Fibroblast of lung (primary cell): Measurements from ENCODE around the gene DLG2. TPM values are rescaled to one million over a fixed set of nuclear protein-coding genes. Genes with fewer than 3 reads are reported as not detected.
A peak's percentile ranks its signal among the peaks of the same experiment; 100 is the strongest.

Experiments
- DNase-seq, 2 donors: peaks; one replicate each; pipeline versions ENCODE4 v3.0.0 to v3.0.0-alpha.2; 2010; ENCODE audit warnings: low read depth in 2 of 2
- H2AFZ ChIP-seq: 2 replicates; pipeline ENCODE4 v1.5.1; 2012; ENCODE audit warnings: low read length, control low read depth, inconsistent platforms
- H3K27ac ChIP-seq: 2 replicates; pipeline ENCODE4 v1.5.1; 2011; ENCODE audit warnings: low read length, control low read depth; ENCODE audit not compliant: insufficient read depth
- H3K27me3 ChIP-seq: 2 replicates; pipeline ENCODE4 v1.5.1; 2011; ENCODE audit warnings: mild to moderate bottlenecking, low read length; ENCODE audit not compliant: control insufficient read depth, insufficient read depth
- H3K36me3 ChIP-seq: 2 replicates; pipeline ENCODE4 v1.5.1; 2011; ENCODE audit warnings: low read length; ENCODE audit not compliant: control insufficient read depth, insufficient read depth
- H3K4me1 ChIP-seq: 2 replicates; pipeline ENCODE4 v1.5.1; 2011; ENCODE audit warnings: low read length; ENCODE audit not compliant: control insufficient read depth, insufficient read depth; ENCODE audit errors: extremely low read depth
- H3K4me2 ChIP-seq: 2 replicates; pipeline ENCODE4 v1.5.1; 2011; ENCODE audit warnings: low read length, control low read depth; ENCODE audit not compliant: insufficient read depth; ENCODE audit errors: extremely low read depth
- H3K4me3 ChIP-seq, 4 experiments: fragments of 200-600 bp in 1 of 4; sonication (generic) in 1 of 4; replicated peaks in 1 of 4; 2 replicates each; pipeline ENCODE4 v1.5.1; 2011 to 2016; ENCODE audit warnings: low read length in 4 of 4, low read depth in 3 of 4, mild to moderate bottlenecking in 3 of 4, control low read depth in 2 of 4, inconsistent platforms in 1 of 4, mixed read lengths in 1 of 4; ENCODE audit not compliant: insufficient read depth in 1 of 4; ENCODE audit errors: control extremely low read depth in 1 of 4
- H3K79me2 ChIP-seq: 2 replicates; pipeline ENCODE4 v1.5.1; 2012; ENCODE audit warnings: mild to moderate bottlenecking, low read length, inconsistent platforms; ENCODE audit not compliant: control insufficient read depth, insufficient read depth
- H3K9ac ChIP-seq: 2 replicates; pipeline ENCODE4 v1.5.1; 2011; ENCODE audit warnings: mild to moderate bottlenecking, low read length, control low read depth; ENCODE audit not compliant: insufficient read depth
- H3K9me3 ChIP-seq: 2 replicates; pipeline ENCODE4 v1.5.1; 2012; ENCODE audit warnings: low read depth, low read length; ENCODE audit not compliant: control insufficient read depth, insufficient read depth
- H4K20me1 ChIP-seq: 2 replicates; pipeline ENCODE4 v1.5.1; 2011; ENCODE audit warnings: low read length; ENCODE audit not compliant: control insufficient read depth, insufficient read depth; ENCODE audit errors: extremely low read depth
- EZH2 ChIP-seq: IDR thresholded peaks from 2 replicates; pipeline ENCODE4 v1.5.1; 2012; ENCODE audit warnings: low read length, control low read depth, mild to moderate bottlenecking; ENCODE audit errors: missing control alignments
- polyA plus RNA-seq, 2 donors: library from polyadenylated mRNA; depleted of rRNA in 1 of 2; stranded (reverse) in 1 of 2; unstranded in 1 of 2; fragments of >200 nt; gene quantifications; 2 replicates each; pipeline ENCODE4 v1.2.1, GENCODE V29; 2011 to 2012; ENCODE audit warnings: missing spikeins in 1 of 2
- total RNA-seq: library from RNA; depleted of rRNA; stranded (reverse); fragments of >200 nt; gene quantifications from 2 replicates; pipeline ENCODE4 v1.2.1, GENCODE V29; 2014
- TF ChIP-seq, protein P1 (sequence below), 2 donors: IDR thresholded peaks in 1 of 2; conservative IDR thresholded peaks in 1 of 2; 1 replicate in 1 of 2; 2 replicates in 1 of 2; pipeline ENCODE4 v1.5.1; 2011 to 2012; ENCODE audit warnings: low read length in 2 of 2, control low read depth in 1 of 2, inconsistent platforms in 1 of 2, low read depth in 1 of 2, mild to moderate bottlenecking in 1 of 2

DLG2 gene
- total and polyA plus RNA-seq, 2 donors (not counting 1 experiment from before 2014, with no cell fraction given) = 0.77 to 2.3 TPM

DNA sequence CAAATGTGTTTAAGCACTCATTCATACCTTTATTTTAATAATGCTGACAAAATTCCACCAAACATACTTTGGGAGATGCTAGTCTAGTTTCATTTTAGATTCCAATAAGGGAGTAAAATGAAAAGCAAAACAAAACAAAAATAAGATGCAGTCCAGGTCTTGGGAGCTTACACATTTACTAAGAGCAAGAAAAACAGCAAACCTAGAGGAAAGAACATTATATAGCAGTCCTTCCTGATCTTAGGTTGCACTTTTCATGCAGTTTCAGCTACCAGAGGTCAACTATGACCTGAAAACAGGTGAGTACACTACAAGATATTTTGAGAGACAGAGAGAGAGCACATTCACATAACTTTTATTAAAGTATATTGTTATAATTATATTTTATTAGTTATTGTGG, 1100.9 kb downstream of the DLG2 start:
- Histone ChIP-seq H2AFZ (no peak overlapping the region), H3K27ac (no peak overlapping the region), H3K27me3 (no peaks in the 10 kb centered on the region), H3K36me3 (no peaks in the 10 kb centered on the region), H3K9ac (no peak overlapping the region), H3K4me3 (no peak overlapping the region), H3K9me3 (no peaks in the 10 kb centered on the region), H3K79me2 (no peaks in the 10 kb centered on the region), H3K4me1 (no peaks in the 10 kb centered on the region), H3K4me2 (no peak overlapping the region), H4K20me1 (no peaks in the 10 kb centered on the region)
- TF ChIP-seq, protein P1, sequence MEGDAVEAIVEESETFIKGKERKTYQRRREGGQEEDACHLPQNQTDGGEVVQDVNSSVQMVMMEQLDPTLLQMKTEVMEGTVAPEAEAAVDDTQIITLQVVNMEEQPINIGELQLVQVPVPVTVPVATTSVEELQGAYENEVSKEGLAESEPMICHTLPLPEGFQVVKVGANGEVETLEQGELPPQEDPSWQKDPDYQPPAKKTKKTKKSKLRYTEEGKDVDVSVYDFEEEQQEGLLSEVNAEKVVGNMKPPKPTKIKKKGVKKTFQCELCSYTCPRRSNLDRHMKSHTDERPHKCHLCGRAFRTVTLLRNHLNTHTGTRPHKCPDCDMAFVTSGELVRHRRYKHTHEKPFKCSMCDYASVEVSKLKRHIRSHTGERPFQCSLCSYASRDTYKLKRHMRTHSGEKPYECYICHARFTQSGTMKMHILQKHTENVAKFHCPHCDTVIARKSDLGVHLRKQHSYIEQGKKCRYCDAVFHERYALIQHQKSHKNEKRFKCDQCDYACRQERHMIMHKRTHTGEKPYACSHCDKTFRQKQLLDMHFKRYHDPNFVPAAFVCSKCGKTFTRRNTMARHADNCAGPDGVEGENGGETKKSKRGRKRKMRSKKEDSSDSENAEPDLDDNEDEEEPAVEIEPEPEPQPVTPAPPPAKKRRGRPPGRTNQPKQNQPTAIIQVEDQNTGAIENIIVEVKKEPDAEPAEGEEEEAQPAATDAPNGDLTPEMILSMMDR (conservative IDR thresholded peaks at IDR 0.05 in 1 of 2, IDR thresholded peaks at IDR 0.05 in 1 of 2; ENCODE audit: low read depth in 1 of 2, low read length in 2 of 2) = no peak
- no peak for TF ChIP-seq EZH2
- DNase-seq = no peak

- DNase-seq = peak; percentile 29 to 44
- Histone ChIP-seq H3K4me2 (no peak overlapping the region), H3K36me3 (no peaks in the 10 kb centered on the region), H2AFZ (no peak overlapping the region), H3K27ac (no peak overlapping the region), H4K20me1 (no peaks in the 10 kb centered on the region), H3K27me3 (no peaks in the 10 kb centered on the region), H3K4me1 (no peaks in the 10 kb centered on the region), H3K4me3 (no peak overlapping the region), H3K79me2 (no peaks in the 10 kb centered on the region), H3K9ac (no peak overlapping the region), H3K9me3 (no peaks in the 10 kb centered on the region)
- TF ChIP-seq EZH2 = no peak
- TF ChIP-seq, protein P1 (conservative IDR thresholded peaks at IDR 0.05 in 1 of 2, IDR thresholded peaks at IDR 0.05 in 1 of 2; ENCODE audit: low read depth in 1 of 2, low read length in 2 of 2) = peak; percentile 43 to 51
Observed at GRCh38 chr11:84524422-84525051, 1102.6 kb downstream of the DLG2 start.

GRCh38 chr11:84522331-84522730, 1104.8 kb downstream of the DLG2 start:
- H3K36me3 ChIP-seq = no peaks in the 10 kb centered on the region
- no peaks in the 10 kb centered on the region for H3K9me3 ChIP-seq
- no peak for TF ChIP-seq EZH2
- no peak overlapping the region for H3K27ac ChIP-seq
- H2AFZ ChIP-seq = no peak overlapping the region
- no peaks in the 10 kb centered on the region for H4K20me1 ChIP-seq
- no peak overlapping the region for H3K4me2 ChIP-seq
- DNase-seq = peak in 1 of 2 donors; percentile 30
- no peaks in the 10 kb centered on the region for H3K79me2 ChIP-seq
- H3K4me1 ChIP-seq = no peaks in the 10 kb centered on the region
- H3K4me3 ChIP-seq = no peak overlapping the region
- no peak overlapping the region for H3K9ac ChIP-seq
- no peaks in the 10 kb centered on the region for H3K27me3 ChIP-seq
